SU-DHL-6 (cell line): ENCODE data around the gene CSRNP3.

ENCODE experiments used
- H2AFZ ChIP-seq: fragments of 200-600 bp; sonication (generic); 2 replicates; pipeline ENCODE4 v1.6.1; 2014; ENCODE audit warnings: low read depth, mild to moderate bottlenecking, moderate library complexity, mixed read lengths, antibody characterized with exemption, low read length; ENCODE audit not compliant: severe bottlenecking
- H3F3A ChIP-seq: fragments of 200-600 bp; shearing (Covaris generic); 2 replicates; pipeline ENCODE4 v1.6.0; 2016; ENCODE audit warnings: antibody characterized with exemption, mild to moderate bottlenecking; ENCODE audit not compliant: insufficient read depth
- H3K27ac ChIP-seq: fragments of 200-600 bp; sonication (generic); 2 replicates; pipeline ENCODE4 v1.5.1; 2016; ENCODE audit warnings: low read depth, mild to moderate bottlenecking, low read length, moderate library complexity, mixed read lengths
- H3K27me3 ChIP-seq: fragments of 200-600 bp; sonication (generic), shearing (Covaris generic); 2 replicates; pipeline ENCODE4 v1.6.0; 2014; ENCODE audit warnings: mild to moderate bottlenecking, low read length
- H3K36me3 ChIP-seq: fragments of 200-600 bp; sonication (generic); 2 replicates; pipeline ENCODE4 v1.6.1; 2014; ENCODE audit warnings: mild to moderate bottlenecking, low read length, mixed read lengths
- H3K4me2 ChIP-seq: fragments of 300-600, 200-600 bp; shearing (Covaris generic), sonication (generic); 2 replicates; pipeline ENCODE4 v1.6.0; 2014; ENCODE audit warnings: low read length, low read depth, mild to moderate bottlenecking; ENCODE audit not compliant: poor library complexity, severe bottlenecking
- H3K4me3 ChIP-seq: fragments of 200-600 bp; sonication (generic); 2 replicates; pipeline ENCODE4 v1.5.1; 2014; ENCODE audit warnings: antibody characterized with exemption, low read length, mild to moderate bottlenecking, mixed read lengths; ENCODE audit not compliant: insufficient read depth, poor library complexity, severe bottlenecking
- H3K79me2 ChIP-seq: fragments of 200-600 bp; sonication (generic); 2 replicates; pipeline ENCODE4 v1.6.1; 2014; ENCODE audit warnings: mild to moderate bottlenecking, low read length, moderate library complexity; ENCODE audit not compliant: insufficient read depth
- H3K9ac ChIP-seq: fragments of 200-600 bp; sonication (generic); 2 replicates; pipeline ENCODE4 v1.7.0; 2014; ENCODE audit warnings: mild to moderate bottlenecking, low read length
- H3K9me2 ChIP-seq: fragments of 200-600 bp; sonication (generic); replicated peaks from 2 replicates; pipeline ENCODE4 v1.6.1; 2014; ENCODE audit warnings: low read length; ENCODE audit not compliant: insufficient read depth
- H3K9me3 ChIP-seq: fragments of 200-600 bp; sonication (generic); 2 replicates; pipeline ENCODE4 v1.6.1; 2014; ENCODE audit warnings: low read length, mixed read lengths; ENCODE audit not compliant: insufficient read depth
- H4K20me1 ChIP-seq: fragments of 200-600 bp; sonication (generic); 2 replicates; pipeline ENCODE4 v1.6.1; 2014; ENCODE audit warnings: low read depth, mild to moderate bottlenecking, antibody characterized with exemption, low read length, moderate library complexity, mixed read lengths
- CTCF ChIP-seq: fragments of 200-600 bp; sonication (generic); IDR thresholded peaks from one replicate; pipeline ENCODE4 v1.5.1; 2017; ENCODE audit warnings: antibody characterized with exemption, mild to moderate bottlenecking, low read length, moderate library complexity; ENCODE audit not compliant: insufficient read depth, poor library complexity, severe bottlenecking
- EZH2phosphoT487 ChIP-seq: fragments of 200-600 bp; sonication (generic), shearing (Covaris generic); conservative IDR thresholded peaks from 2 replicates; pipeline ENCODE4 v1.6.1; 2018; ENCODE audit warnings: mild to moderate bottlenecking, antibody characterized with exemption, low read length, moderate library complexity, mixed read lengths

CSRNP3 gene

GRCh38 chr2:165636959-165637358, 167.5 kb downstream of the CSRNP3 start:
- Histone ChIP-seq H3K27me3 (no peaks in the 10 kb centered on the region), H3K27ac (no peak overlapping the region), H3K9me2 (no peaks in the 10 kb centered on the region), H3F3A (no peaks in the 10 kb centered on the region), H3K79me2 (no peaks in the 10 kb centered on the region), H4K20me1 (no peaks in the 10 kb centered on the region), H3K9ac (no peak overlapping the region), H3K4me3 (no peak overlapping the region), H3K9me3 (no peaks in the 10 kb centered on the region), H3K4me2 (no peak overlapping the region), H3K36me3 (no peaks in the 10 kb centered on the region), H2AFZ (no peak overlapping the region)
- no peak for TF ChIP-seq CTCF
- no peak for TF ChIP-seq EZH2phosphoT487

- H3F3A ChIP-seq = no peaks in the 10 kb centered on the region
- H3K36me3 ChIP-seq = no peaks in the 10 kb centered on the region
- no peak overlapping the region for H3K9ac ChIP-seq
- no peaks in the 10 kb centered on the region for H4K20me1 ChIP-seq
- no peaks in the 10 kb centered on the region for H3K9me3 ChIP-seq
- no peak for TF ChIP-seq EZH2phosphoT487
- no peak for TF ChIP-seq CTCF
- no peak overlapping the region for H3K4me2 ChIP-seq
- H3K27ac ChIP-seq = no peak overlapping the region
- H3K79me2 ChIP-seq = no peaks in the 10 kb centered on the region
- H3K4me3 ChIP-seq = no peak overlapping the region
- H3K9me2 ChIP-seq = no peaks in the 10 kb centered on the region
- H3K27me3 ChIP-seq = no peaks in the 10 kb centered on the region
- no peak overlapping the region for H2AFZ ChIP-seq
Measured at GRCh38 chr2:165637396-165637795, 167.9 kb downstream of the CSRNP3 start.

- Histone ChIP-seq H3K4me3 (no peak overlapping the region), H3F3A (no peaks in the 10 kb centered on the region), H3K27ac (no peak overlapping the region), H3K27me3 (no peaks in the 10 kb centered on the region), H4K20me1 (no peaks in the 10 kb centered on the region), H3K79me2 (no peaks in the 10 kb centered on the region), H3K9me3 (no peaks in the 10 kb centered on the region), H3K4me2 (no peak overlapping the region), H3K9ac (no peak overlapping the region), H3K9me2 (no peaks in the 10 kb centered on the region), H2AFZ (no peak overlapping the region), H3K36me3 (no peaks in the 10 kb centered on the region)
- no peak for TF ChIP-seq EZH2phosphoT487
- no peak for TF ChIP-seq CTCF
Measured at GRCh38 chr2:165639504-165639903, 170.0 kb downstream of the CSRNP3 start.
